Muscle of leg (tissue), 11 donors: ENCODE results near the gene WNT5B. TPM values are rescaled to one million over a fixed set of nuclear protein-coding genes. Genes with fewer than 3 reads are reported as not detected.

Experiments
- DNase-seq: peaks from one replicate; pipeline ENCODE4 v3.0.0; 2013
- H3K27ac ChIP-seq: one replicate; pipeline ENCODE4 v1.5.1; 2013; ENCODE audit warnings: mild to moderate bottlenecking, low read length, control low read depth
- H3K27me3 ChIP-seq: one replicate; pipeline ENCODE4 v1.6.1; 2013; ENCODE audit warnings: low read length; ENCODE audit not compliant: control insufficient read depth, insufficient read depth
- H3K36me3 ChIP-seq: one replicate; pipeline ENCODE4 v1.6.1; 2013; ENCODE audit warnings: low read length; ENCODE audit not compliant: control insufficient read depth, insufficient read depth
- H3K4me1 ChIP-seq: one replicate; pipeline ENCODE4 v1.6.1; 2013; ENCODE audit warnings: low read length; ENCODE audit not compliant: control insufficient read depth, insufficient read depth
- H3K4me3 ChIP-seq: one replicate; pipeline ENCODE4 v1.5.1; 2013; ENCODE audit warnings: low read length, control low read depth
- H3K9me3 ChIP-seq: replicated peaks from 2 replicates; pipeline ENCODE4 v1.6.1; 2013; ENCODE audit warnings: low read depth, low read length; ENCODE audit not compliant: control insufficient read depth
- WGBS: methylation state at CpG from one replicate; pipeline ENCODE4 v1.1.5; 2013; ENCODE audit warnings: missing lambda C conversion rate; ENCODE audit not compliant: insufficient coverage; 5-methylcytosine and 5-hydroxymethylcytosine counted together
- polyA plus RNA-seq, 8 donors: library from polyadenylated mRNA; unstranded; fragments of 120-200 nt; gene quantifications; one replicate each; pipeline versions ENCODE4 v1.2.1 to v1.2.3, GENCODE V29; 2013; ENCODE audit warnings: inconsistent platforms in 1 of 8, low replicate concordance in 1 of 8; ENCODE audit not compliant: insufficient read length in 8 of 8, insufficient read depth in 1 of 8
- total RNA-seq: library from RNA; stranded (reverse); fragments of 120-200 nt; gene quantifications from one replicate; pipeline ENCODE4 v1.2.4, GENCODE V29; 2013

WNT5B gene
- total and polyA plus RNA-seq, 9 donors, result 22.2 to 38.8 (median 29.6) TPM

DNA sequence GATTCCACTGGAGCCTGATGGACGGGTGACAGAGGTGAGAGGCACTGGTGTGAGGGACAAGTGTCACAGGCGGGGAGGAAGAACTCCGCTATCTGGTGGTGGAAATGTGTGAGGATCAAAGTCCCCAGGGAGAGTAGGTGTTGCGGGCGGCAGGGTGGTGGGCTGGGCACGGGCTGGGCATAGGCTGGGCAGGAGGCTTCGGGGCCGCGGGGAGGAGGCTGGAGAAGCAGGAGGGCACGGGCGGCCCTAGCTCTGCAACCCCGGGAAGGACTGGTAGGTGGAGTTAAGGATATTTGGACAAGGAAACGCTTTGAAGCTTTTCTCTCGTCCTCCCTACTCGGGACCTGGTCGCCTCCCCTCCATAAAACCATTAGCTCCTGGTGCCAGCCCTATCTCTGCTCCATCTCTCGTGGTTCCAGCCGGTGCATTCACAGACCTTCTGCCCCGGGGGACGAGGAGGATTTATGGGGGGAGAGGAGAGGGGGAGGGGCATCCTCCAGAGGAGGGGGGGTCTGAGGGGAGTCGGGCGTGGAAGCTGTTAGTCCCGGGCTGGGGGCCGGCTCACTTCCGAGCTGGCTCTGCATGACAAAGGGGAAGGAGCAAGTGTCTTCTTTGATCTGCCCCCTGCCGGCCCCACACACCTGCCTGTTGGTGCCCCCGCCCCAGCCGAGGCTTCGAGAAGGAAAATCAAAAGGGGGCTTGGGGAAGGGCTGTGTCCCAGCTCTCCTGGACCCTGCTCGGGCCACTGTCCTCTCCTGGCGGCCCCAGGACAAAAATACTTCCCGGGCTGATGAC lies 504 bp downstream of the WNT5B start:
- WGBS, result 4% methylated on average over 19 of the region's 32 CpGs
- DNase-seq, result peak; percentile 54
- Histone ChIP-seq H3K27me3 (peaks cover 20% of the 10 kb centered on the region), H3K36me3 (peaks cover 22% of the 10 kb centered on the region), H3K4me1 (peaks cover 35% of the 10 kb centered on the region), H3K4me3 (peak overlapping the region; percentile 49), H3K27ac (peak overlapping the region; percentile 47), H3K9me3 (no peaks in the 10 kb centered on the region)

DNA sequence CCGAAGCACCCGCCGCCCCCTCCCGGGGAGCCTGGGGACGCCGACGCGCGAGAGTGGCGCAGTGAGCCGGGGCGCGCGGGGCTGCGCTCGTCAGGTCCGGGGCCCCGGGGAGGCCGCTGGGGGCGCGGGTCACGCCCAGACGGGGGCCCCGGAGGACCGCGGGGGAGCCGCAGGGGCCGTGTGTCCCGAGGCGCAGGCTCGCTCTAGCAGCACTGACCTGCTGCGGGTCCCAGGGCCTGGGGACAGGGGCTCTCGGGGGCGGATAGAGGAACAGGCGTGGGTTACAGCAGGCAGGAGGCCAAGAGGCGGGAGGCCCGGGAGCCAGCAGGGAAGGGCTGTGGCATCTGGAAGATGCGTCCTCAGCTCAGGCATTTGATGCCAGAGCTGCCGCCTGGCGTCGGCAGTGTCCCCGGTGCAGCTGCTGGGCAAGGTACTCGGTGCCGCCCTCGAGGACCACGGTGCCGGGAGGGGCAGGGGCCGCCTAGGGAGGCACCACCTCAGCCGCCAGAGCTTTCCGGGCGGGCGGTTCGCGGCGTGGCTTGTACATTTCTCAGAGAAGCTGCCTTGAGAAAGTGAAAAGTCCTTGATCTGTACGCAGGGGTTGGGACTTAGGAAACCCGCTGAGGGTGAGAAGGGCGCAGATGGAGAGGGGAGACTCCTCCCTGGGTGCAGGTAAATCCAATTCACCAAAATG lies 1.2 kb downstream of the WNT5B start:
- Histone ChIP-seq H3K27ac (no peak overlapping the region), H3K9me3 (no peaks in the 10 kb centered on the region), H3K4me1 (peaks cover 35% of the 10 kb centered on the region), H3K36me3 (peaks cover 28% of the 10 kb centered on the region), H3K4me3 (peak overlapping the region; percentile 49), H3K27me3 (peaks cover 20% of the 10 kb centered on the region)
- 1% methylated on average over 52 of the region's 58 CpGs for WGBS
- peak; percentile 80 for DNase-seq

DNA sequence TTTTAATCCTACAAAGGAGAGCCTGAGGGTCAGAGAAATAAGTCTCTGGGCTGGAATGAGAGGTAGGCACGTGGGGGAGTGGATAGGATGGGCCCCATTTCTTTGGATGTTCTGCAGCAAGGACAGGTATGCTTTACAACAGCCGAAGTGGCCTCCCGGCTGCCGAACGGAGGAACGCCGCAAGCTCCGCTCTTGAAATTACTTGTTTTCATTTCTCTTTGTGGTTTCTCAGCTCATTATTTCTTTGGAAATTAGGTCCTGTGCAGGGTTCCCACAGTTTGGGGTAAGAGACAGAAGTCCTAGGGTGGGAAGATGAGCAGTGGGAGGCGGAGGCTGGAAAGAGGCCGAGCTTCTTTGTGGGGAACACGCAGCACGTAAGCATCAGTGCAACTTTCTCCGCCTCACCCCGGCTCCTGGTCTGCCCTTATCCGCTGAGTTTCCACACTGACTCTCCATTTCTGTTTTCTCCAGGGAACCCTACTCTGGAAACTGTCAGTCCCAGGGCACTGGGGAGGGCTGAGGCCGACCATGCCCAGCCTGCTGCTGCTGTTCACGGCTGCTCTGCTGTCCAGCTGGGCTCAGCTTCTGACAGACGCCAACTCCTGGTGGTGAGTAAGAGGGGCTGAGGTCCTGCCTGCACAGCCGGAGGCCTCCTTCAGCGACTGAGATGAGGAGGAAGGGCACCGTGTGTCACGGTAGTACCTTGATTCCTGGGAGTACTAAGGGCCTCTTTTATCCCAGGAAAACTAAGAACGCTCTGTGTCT lies 2.0 kb downstream of the WNT5B start:
- WGBS, result 38% methylated on average over 6 of the region's 23 CpGs
- H3K4me1 ChIP-seq, result peaks cover 32% of the 10 kb centered on the region
- peaks cover 22% of the 10 kb centered on the region for H3K27me3 ChIP-seq
- peak overlapping the region; percentile 49 for H3K4me3 ChIP-seq
- no peaks in the 10 kb centered on the region for H3K9me3 ChIP-seq
- H3K36me3 ChIP-seq, result peaks cover 35% of the 10 kb centered on the region
- peak; percentile 44 for DNase-seq
- no peak overlapping the region for H3K27ac ChIP-seq

- H3K4me3 ChIP-seq, result no peak overlapping the region
- H3K27me3 ChIP-seq, result peaks cover 22% of the 10 kb centered on the region
- H3K4me1 ChIP-seq, result peaks cover 32% of the 10 kb centered on the region
- H3K9me3 ChIP-seq, result no peaks in the 10 kb centered on the region
- WGBS, result 78% methylated on average over 12 of the region's 14 CpGs
- no peak overlapping the region for H3K27ac ChIP-seq
- DNase-seq, result no peak
- H3K36me3 ChIP-seq, result peaks cover 39% of the 10 kb centered on the region
Measured at GRCh38 chr12:1632702-1633101, 3.7 kb downstream of the WNT5B start.

DNA sequence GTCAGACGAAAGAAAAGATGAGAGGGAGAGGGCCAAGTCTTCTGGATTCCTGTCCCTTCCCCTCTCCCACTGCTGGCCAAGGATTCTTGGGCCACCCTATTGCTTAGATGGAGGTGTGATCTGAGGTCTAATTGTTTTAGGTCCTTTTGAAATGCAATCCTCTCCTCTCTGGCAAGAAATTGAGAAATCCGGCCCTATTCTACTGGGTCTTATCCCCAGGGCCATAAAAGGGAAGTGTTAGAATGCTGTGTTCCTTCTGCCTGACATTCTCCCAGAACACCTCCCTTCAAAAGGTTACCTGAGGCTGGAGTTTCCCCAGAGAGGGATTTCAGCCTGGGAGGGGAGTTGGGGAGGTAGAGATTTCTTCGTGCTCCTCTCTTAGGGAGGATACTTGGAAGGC lies 4.4 kb downstream of the WNT5B start:
- DNase-seq, result no peak
- H3K36me3 ChIP-seq, result peaks cover 42% of the 10 kb centered on the region
- H3K9me3 ChIP-seq, result no peaks in the 10 kb centered on the region
- H3K27ac ChIP-seq, result no peak overlapping the region
- peaks cover 29% of the 10 kb centered on the region for H3K4me1 ChIP-seq
- no peak overlapping the region for H3K4me3 ChIP-seq
- WGBS, result no CpG with 5 or more reads among the region's 3 CpGs
- H3K27me3 ChIP-seq, result peaks cover 22% of the 10 kb centered on the region

- H3K36me3 ChIP-seq, result peaks cover 42% of the 10 kb centered on the region
- H3K4me1 ChIP-seq, result peaks cover 26% of the 10 kb centered on the region
- no peak overlapping the region for H3K27ac ChIP-seq
Measured at GRCh38 chr12:1634149-1634548, 5.1 kb downstream of the WNT5B start.

GRCh38 chr12:1634590-1635191 lies 5.7 kb downstream of the WNT5B start:
- WGBS, result 59% methylated on average over 11 of the region's 16 CpGs
- Histone ChIP-seq H3K27me3 (peaks cover 16% of the 10 kb centered on the region), H3K4me3 (no peak overlapping the region), H3K27ac (no peak overlapping the region), H3K36me3 (peaks cover 43% of the 10 kb centered on the region), H3K4me1 (peaks cover 21% of the 10 kb centered on the region), H3K9me3 (no peaks in the 10 kb centered on the region)
- peak; percentile 83 for DNase-seq

More at GRCh38 chr12:1634149-1634548, 5.1 kb downstream of the WNT5B start:
- Histone ChIP-seq H3K27me3 (peaks cover 18% of the 10 kb centered on the region), H3K9me3 (no peaks in the 10 kb centered on the region), H3K4me3 (no peak overlapping the region)
- 80% methylated on average over 4 of the region's 7 CpGs for WGBS
- DNase-seq, result no peak

DNA sequence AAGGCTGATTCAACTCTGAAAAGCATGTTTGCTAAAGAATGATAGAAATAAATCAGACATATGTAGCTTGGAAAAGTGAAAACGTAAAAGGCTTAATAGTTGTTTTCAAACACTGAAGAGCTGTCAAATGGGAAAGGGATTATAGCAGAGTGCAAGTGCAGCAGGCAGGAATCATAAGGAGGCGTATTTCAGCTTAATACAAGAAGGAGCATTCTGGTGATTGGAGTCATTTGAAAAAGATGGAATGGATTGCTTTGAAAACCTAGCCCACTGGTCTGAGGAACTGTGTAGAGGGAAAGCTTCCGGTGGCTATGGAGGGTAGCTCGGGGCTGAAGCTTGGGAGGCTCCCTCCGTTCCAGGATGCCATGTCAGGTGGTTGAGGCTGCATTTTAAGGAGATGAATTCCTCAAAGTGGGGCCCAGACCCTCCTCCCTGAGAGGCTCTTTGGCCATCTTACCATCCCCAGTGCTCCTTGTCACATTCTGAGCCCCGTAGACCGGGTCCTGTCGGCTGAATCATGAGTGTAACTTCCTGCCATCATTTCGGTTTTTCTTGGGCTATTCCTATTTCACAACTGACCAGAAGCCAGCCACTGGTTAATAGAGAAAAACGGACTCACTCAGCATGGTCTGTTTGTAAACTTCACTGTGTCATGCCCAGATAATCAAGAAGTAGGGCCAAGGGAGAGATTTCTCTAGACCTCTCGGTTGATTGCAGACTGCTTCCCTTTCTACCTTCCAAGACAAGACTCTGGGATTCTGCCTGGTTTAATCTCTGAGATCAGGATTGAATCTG lies 6.5 kb downstream of the WNT5B start:
- Histone ChIP-seq H3K27me3 (peaks cover 12% of the 10 kb centered on the region), H3K36me3 (peaks cover 47% of the 10 kb centered on the region), H3K4me1 (peaks cover 16% of the 10 kb centered on the region), H3K9me3 (no peaks in the 10 kb centered on the region), H3K4me3 (no peak overlapping the region), H3K27ac (no peak overlapping the region)
- no peak for DNase-seq
- 75% methylated on average over 6 of the region's 11 CpGs for WGBS

- Histone ChIP-seq H3K27me3 (peaks cover 2% of the 10 kb centered on the region), H3K27ac (peak overlapping the region; percentile 4), H3K4me1 (peaks cover 10% of the 10 kb centered on the region), H3K36me3 (peaks cover 37% of the 10 kb centered on the region), H3K4me3 (no peak overlapping the region), H3K9me3 (no peaks in the 10 kb centered on the region)
- WGBS, result no CpG with 5 or more reads among the region's 5 CpGs
- DNase-seq, result peak; percentile 89
Measured at GRCh38 chr12:1638203-1638602, 9.2 kb downstream of the WNT5B start.
